DMS114 treated with DMSO at 0.1 percent for 48 hours (cell line): ENCODE results near the gene RNF214.
A peak's percentile ranks its signal among the peaks of the same experiment; 100 is the strongest.
"Not testable (repeated sequence)": the region's sequence is repeated elsewhere in the genome, so short reads cannot be mapped to it uniquely, and the experiment has no call there.

Experiments
- DNase-seq: peaks from one replicate; lab custom pipeline; 2025; ENCODE audit not compliant: unreplicated experiment; lab: John Stamatoyannopoulos, UW

RNF214 gene

GRCh38 chr11:117313091-117313490, 80.6 kb downstream of the RNF214 start:
- no peak for DNase-seq

- no peak for DNase-seq
These were observed 81.6 kb downstream of the RNF214 start for GRCh38 chr11:117313828-117314768.

- no peak for DNase-seq
These were observed 82.4 kb downstream of the RNF214 start for GRCh38 chr11:117314840-117315239.

GRCh38 chr11:117315285-117316196, 83.1 kb downstream of the RNF214 start:
- DNase-seq: no peak

GRCh38 chr11:117316197-117316961, 83.9 kb downstream of the RNF214 start, which contains the start of gene BACE1:
Gene BACE1 (minus strand): TSS chr11:117316256. CDS start chr11:117315795, 461 bp downstream.
- DNase-seq: peak; percentile 58

- DNase-seq: no peak
These were observed 86.3 kb downstream of the RNF214 start for GRCh38 chr11:117318738-117319137.

GRCh38 chr11:117319214-117319840, 86.9 kb downstream of the RNF214 start:
- no peak for DNase-seq

- not testable (repeated sequence) for DNase-seq
These were observed 94.7 kb downstream of the RNF214 start for GRCh38 chr11:117327255-117327566.

- DNase-seq: peak; percentile 80
These were observed 95.3 kb downstream of the RNF214 start, which contains the start of gene CEP164 for GRCh38 chr11:117327567-117328374. Gene CEP164 (plus strand): TSS chr11:117327854. CDS start chr11:117338587, 10,733 bp downstream.

- no peak for DNase-seq
These were observed 96.0 kb downstream of the RNF214 start for GRCh38 chr11:117328375-117329010.

- DNase-seq: no peak
These were observed 100.4 kb downstream of the RNF214 start for GRCh38 chr11:117332843-117333242.

- DNase-seq: no peak
These were observed 101.4 kb downstream of the RNF214 start for GRCh38 chr11:117333917-117334316.

- no peak for DNase-seq
These were observed 102.4 kb downstream of the RNF214 start for GRCh38 chr11:117334896-117335295.

- DNase-seq: no peak
These were observed 102.9 kb downstream of the RNF214 start for GRCh38 chr11:117335399-117335798.
